HPDE6-E6E7 (cell line): ENCODE data around the gene SLC35F3.
"Not testable (repeated sequence)": the region's sequence is repeated elsewhere in the genome, so short reads cannot be mapped to it uniquely, and the experiment has no call there.

Source experiments
- DNase-seq: peaks from one replicate; pipeline ENCODE4 v3.0.0; 2011; ENCODE audit warnings: missing footprints; ENCODE audit errors: extremely low spot score

SLC35F3 gene

GRCh38 chr1:234144901-234145300 lies 240.4 kb downstream of the SLC35F3 start:
- no peak for DNase-seq

GRCh38 chr1:234148350-234148749 lies 243.9 kb downstream of the SLC35F3 start:
- no peak for DNase-seq

- no peak for DNase-seq
Observed at GRCh38 chr1:234148816-234149215, 244.3 kb downstream of the SLC35F3 start.

- no peak for DNase-seq
Observed at GRCh38 chr1:234149217-234149616, 244.7 kb downstream of the SLC35F3 start.

GRCh38 chr1:234150892-234151291 lies 246.4 kb downstream of the SLC35F3 start:
- no peak for DNase-seq

GRCh38 chr1:234152344-234152743 lies 247.9 kb downstream of the SLC35F3 start:
- DNase-seq = not testable (repeated sequence)

- peak; percentile 48 for DNase-seq
Observed at GRCh38 chr1:234154320-234155251, 250.1 kb downstream of the SLC35F3 start.

- no peak for DNase-seq
Observed at GRCh38 chr1:234162661-234163060, 258.2 kb downstream of the SLC35F3 start.

GRCh38 chr1:234163267-234163919 lies 258.9 kb downstream of the SLC35F3 start:
- DNase-seq = no peak

- no peak for DNase-seq
Observed at GRCh38 chr1:234164098-234164709, 259.7 kb downstream of the SLC35F3 start.

GRCh38 chr1:234168061-234168724 lies 263.7 kb downstream of the SLC35F3 start:
- DNase-seq = no peak

- DNase-seq = no peak
Observed at GRCh38 chr1:234169161-234169849, 264.8 kb downstream of the SLC35F3 start.

GRCh38 chr1:234170067-234170466 lies 265.6 kb downstream of the SLC35F3 start:
- DNase-seq = no peak

GRCh38 chr1:234170622-234171021 lies 266.1 kb downstream of the SLC35F3 start:
- DNase-seq = no peak

GRCh38 chr1:234173968-234174367 lies 269.5 kb downstream of the SLC35F3 start:
- DNase-seq = no peak

- no peak for DNase-seq
Observed at GRCh38 chr1:234175363-234175762, 270.9 kb downstream of the SLC35F3 start.

- DNase-seq = no peak
Observed at GRCh38 chr1:234176000-234176399, 271.5 kb downstream of the SLC35F3 start.

GRCh38 chr1:234176847-234177246 lies 272.4 kb downstream of the SLC35F3 start:
- DNase-seq = not testable (repeated sequence)

- DNase-seq = no peak
Observed at GRCh38 chr1:234185438-234185837, 281.0 kb downstream of the SLC35F3 start.

GRCh38 chr1:234186037-234186688 lies 281.7 kb downstream of the SLC35F3 start:
- DNase-seq = peak; percentile 97

- no peak for DNase-seq
Observed at GRCh38 chr1:234188454-234188792, 283.9 kb downstream of the SLC35F3 start.
